OCI-LY7 (cell line): ENCODE results near the gene SLC25A1. TPM values are rescaled to one million over a fixed set of nuclear protein-coding genes. Genes with fewer than 3 reads are reported as not detected.
"Not testable (repeated sequence)": the region's sequence is repeated elsewhere in the genome, so short reads cannot be mapped to it uniquely, and the experiment has no call there.

Experiments used
- BruUV-seq: library from RNA; stranded (reverse); fragments of 400-500 nt; replicated peaks from 2 replicates; lab custom pipeline; 2021; lab: Mats Ljungman, UMichigan
- CTCF ChIA-PET: fragments of 300-600 bp; sonication (Branson Sonifier 250); formaldehyde crosslinking; loops from one replicate; lab custom pipeline; 2022; ENCODE audit warnings: antibody characterized with exemption; ENCODE audit not compliant: unreplicated experiment; lab: Charles Lee
- POLR2A ChIA-PET: fragments of 300-600 bp; sonication (Branson Sonifier 250); formaldehyde crosslinking; loops from one replicate; lab custom pipeline; 2022; ENCODE audit warnings: antibody characterized with exemption; lab: Charles Lee
- DNase-seq: peaks from one replicate; pipeline ENCODE4 v3.0.0-alpha.2; 2015; ENCODE audit warnings: low spot score
- H2AFZ ChIP-seq: fragments of 200-600 bp; sonication (generic), shearing (Covaris generic); 2 replicates; pipeline ENCODE4 v1.6.1; 2014; ENCODE audit warnings: mild to moderate bottlenecking, antibody characterized with exemption, low read length, moderate library complexity
- H3K27ac ChIP-seq: fragments of 200-600 bp; sonication (generic); 2 replicates; pipeline ENCODE4 v1.5.1; 2014; ENCODE audit warnings: mixed run types, low read depth, mild to moderate bottlenecking, moderate library complexity, low read length, inconsistent platforms; ENCODE audit not compliant: poor library complexity, severe bottlenecking
- H3K36me3 ChIP-seq: fragments of 200-600 bp; sonication (generic); 2 replicates; pipeline ENCODE4 v1.6.1; 2014; ENCODE audit warnings: mild to moderate bottlenecking, antibody characterized with exemption, low read length, moderate library complexity, mixed read lengths; ENCODE audit not compliant: insufficient read depth
- H3K4me1 ChIP-seq: fragments of 200-600 bp; sonication (generic); 2 replicates; pipeline ENCODE4 v1.5.1; 2014; ENCODE audit warnings: mild to moderate bottlenecking, low read length; ENCODE audit not compliant: insufficient read depth, poor library complexity, severe bottlenecking
- H3K4me2 ChIP-seq: fragments of 200-600 bp; sonication (generic); 2 replicates; pipeline ENCODE4 v1.6.1; 2014; ENCODE audit warnings: mild to moderate bottlenecking, low read length
- H3K4me3 ChIP-seq: fragments of 200-600 bp; sonication (generic); 2 replicates; pipeline ENCODE4 v1.5.1; 2014; ENCODE audit warnings: mild to moderate bottlenecking, low read depth, low read length; ENCODE audit not compliant: poor library complexity, severe bottlenecking
- H3K79me2 ChIP-seq: fragments of 200-600 bp; sonication (generic); 2 replicates; pipeline ENCODE4 v1.6.1; 2016; ENCODE audit warnings: low read depth, mild to moderate bottlenecking, low read length, moderate library complexity, mixed read lengths; ENCODE audit not compliant: insufficient read depth
- H3K9me2 ChIP-seq: fragments of 200-600 bp; sonication (generic); 2 replicates; pipeline ENCODE4 v1.6.1; 2016; ENCODE audit warnings: mild to moderate bottlenecking, low read length, mixed read lengths; ENCODE audit not compliant: insufficient read depth
- H3K9me3 ChIP-seq: fragments of 200-600 bp; sonication (generic); 2 replicates; pipeline ENCODE4 v1.6.1; 2014; ENCODE audit warnings: mild to moderate bottlenecking, mixed run types, low read length, mixed read lengths
- H4K20me1 ChIP-seq: fragments of 200-600 bp; sonication (generic); 2 replicates; pipeline ENCODE4 v1.6.1; 2014; ENCODE audit warnings: mild to moderate bottlenecking, antibody characterized with exemption, low read length, moderate library complexity, mixed read lengths; ENCODE audit not compliant: insufficient read depth
- EZH2phosphoT487 ChIP-seq: fragments of 200-600 bp; sonication (generic); IDR thresholded peaks from 2 replicates; pipeline ENCODE4 v1.6.1; 2018; ENCODE audit warnings: low read depth, borderline replicate concordance, mild to moderate bottlenecking, mixed run types, antibody characterized with exemption, low read length, moderate library complexity, mixed read lengths
- intact Hi-C: fragments of 100-400 bp; cut with micrococcal nuclease; formaldehyde crosslinking; loops from one replicate; pipeline ENCODE4 v1.10.0; 2022; ENCODE audit not compliant: unreplicated experiment
- total RNA-seq, 2 experiments: library from RNA; depleted of rRNA in 1 of 2; stranded (reverse); fragments of >200 nt in 1 of 2; shearing (Covaris generic) in 1 of 2; gene quantifications; 2 replicates each; pipeline ENCODE4 v1.2.3, GENCODE V29; 2014 to 2022
- TF ChIP-seq, protein P1 (sequence below): fragments of 200-600 bp; sonication (generic); conservative IDR thresholded peaks from 2 replicates; pipeline ENCODE4 v1.5.1; 2014; ENCODE audit warnings: mild to moderate bottlenecking, antibody characterized with exemption, low read length, moderate library complexity, mixed read lengths

SLC25A1 gene
- total RNA-seq, 2 experiments from 2014 or later, result 59.5 to 117 TPM

DNA sequence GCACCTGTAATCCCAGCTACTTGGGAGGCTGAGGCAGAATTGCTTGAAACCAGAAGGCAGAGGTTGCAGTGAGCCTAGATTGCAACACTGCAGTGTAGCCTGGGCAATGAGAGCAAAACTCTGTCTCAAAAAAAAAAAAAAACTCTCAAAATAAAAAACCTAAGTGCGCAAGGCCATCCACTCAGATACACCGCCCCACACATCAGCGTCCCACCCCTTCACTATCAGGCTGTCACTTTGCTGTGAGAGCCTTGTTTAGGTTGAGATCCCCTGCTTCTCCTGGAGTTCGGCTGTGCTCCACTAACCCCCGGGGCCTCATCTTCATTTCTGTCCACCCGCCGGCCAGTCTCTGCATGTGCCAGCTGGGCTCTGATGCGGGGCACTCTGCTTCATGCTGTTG, 12.1 kb downstream of the SLC25A1 start:
- H3K4me3 ChIP-seq, result no peak overlapping the region
- TF ChIP-seq, protein P1, sequence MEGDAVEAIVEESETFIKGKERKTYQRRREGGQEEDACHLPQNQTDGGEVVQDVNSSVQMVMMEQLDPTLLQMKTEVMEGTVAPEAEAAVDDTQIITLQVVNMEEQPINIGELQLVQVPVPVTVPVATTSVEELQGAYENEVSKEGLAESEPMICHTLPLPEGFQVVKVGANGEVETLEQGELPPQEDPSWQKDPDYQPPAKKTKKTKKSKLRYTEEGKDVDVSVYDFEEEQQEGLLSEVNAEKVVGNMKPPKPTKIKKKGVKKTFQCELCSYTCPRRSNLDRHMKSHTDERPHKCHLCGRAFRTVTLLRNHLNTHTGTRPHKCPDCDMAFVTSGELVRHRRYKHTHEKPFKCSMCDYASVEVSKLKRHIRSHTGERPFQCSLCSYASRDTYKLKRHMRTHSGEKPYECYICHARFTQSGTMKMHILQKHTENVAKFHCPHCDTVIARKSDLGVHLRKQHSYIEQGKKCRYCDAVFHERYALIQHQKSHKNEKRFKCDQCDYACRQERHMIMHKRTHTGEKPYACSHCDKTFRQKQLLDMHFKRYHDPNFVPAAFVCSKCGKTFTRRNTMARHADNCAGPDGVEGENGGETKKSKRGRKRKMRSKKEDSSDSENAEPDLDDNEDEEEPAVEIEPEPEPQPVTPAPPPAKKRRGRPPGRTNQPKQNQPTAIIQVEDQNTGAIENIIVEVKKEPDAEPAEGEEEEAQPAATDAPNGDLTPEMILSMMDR, result no peak
- TF ChIP-seq EZH2phosphoT487, result no peak
- peaks cover 6% of the 10 kb centered on the region for H3K4me1 ChIP-seq
- no peaks in the 10 kb centered on the region for H3K9me3 ChIP-seq
- CTCF ChIA-PET, result no interaction called here
- no peaks in the 10 kb centered on the region for H4K20me1 ChIP-seq
- intact Hi-C loops, result no loop called here
- no peaks in the 10 kb centered on the region for H3K9me2 ChIP-seq
- POLR2A ChIA-PET, result interaction anchor here (0.8 kb wide), 1 partner anchor 19 kb away, joined by 3 read pairs; no protein-coding TSS in a partner anchor
- no peaks in the 10 kb centered on the region for H3K36me3 ChIP-seq
- DNase-seq, result no peak
- no peaks in the 10 kb centered on the region for H3K79me2 ChIP-seq
- BruUV-seq, result no TSS peak
- no peak overlapping the region for H2AFZ ChIP-seq
- H3K4me2 ChIP-seq, result no peak overlapping the region
- no peak overlapping the region for H3K27ac ChIP-seq

DNA sequence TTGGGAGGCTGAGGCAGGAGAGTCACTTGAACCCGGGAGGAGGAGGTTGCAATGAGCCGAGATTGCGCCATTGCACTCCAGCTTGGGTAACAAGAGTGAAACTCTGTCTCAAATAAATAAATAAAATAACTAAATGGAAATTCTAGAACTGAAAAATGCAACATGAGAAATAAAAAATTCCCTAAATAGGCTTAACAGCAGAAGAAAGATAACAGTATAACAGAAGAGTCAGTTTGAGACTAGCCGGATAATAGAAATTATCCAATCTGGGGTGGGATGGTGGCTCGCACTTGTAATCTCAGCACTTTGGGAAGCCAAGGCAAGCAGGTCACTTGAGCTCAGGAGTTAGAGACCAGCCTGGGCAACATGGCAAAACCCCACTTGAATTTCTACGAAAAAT, 14.1 kb downstream of the SLC25A1 start:
- no peak for TF ChIP-seq EZH2phosphoT487
- TF ChIP-seq, protein P1, result no peak
- Histone ChIP-seq H3K9me3 (no peaks in the 10 kb centered on the region), H3K27ac (no peak overlapping the region), H3K4me2 (no peak overlapping the region), H3K79me2 (no peaks in the 10 kb centered on the region), H3K4me3 (no peak overlapping the region), H3K36me3 (no peaks in the 10 kb centered on the region), H3K4me1 (no peaks in the 10 kb centered on the region), H4K20me1 (no peaks in the 10 kb centered on the region), H3K9me2 (no peaks in the 10 kb centered on the region), H2AFZ (no peak overlapping the region)
- CTCF ChIA-PET, result no interaction called here
- DNase-seq, result no peak
- no TSS peak for BruUV-seq
- POLR2A ChIA-PET, result no interaction called here
- intact Hi-C loops, result no loop called here

DNA sequence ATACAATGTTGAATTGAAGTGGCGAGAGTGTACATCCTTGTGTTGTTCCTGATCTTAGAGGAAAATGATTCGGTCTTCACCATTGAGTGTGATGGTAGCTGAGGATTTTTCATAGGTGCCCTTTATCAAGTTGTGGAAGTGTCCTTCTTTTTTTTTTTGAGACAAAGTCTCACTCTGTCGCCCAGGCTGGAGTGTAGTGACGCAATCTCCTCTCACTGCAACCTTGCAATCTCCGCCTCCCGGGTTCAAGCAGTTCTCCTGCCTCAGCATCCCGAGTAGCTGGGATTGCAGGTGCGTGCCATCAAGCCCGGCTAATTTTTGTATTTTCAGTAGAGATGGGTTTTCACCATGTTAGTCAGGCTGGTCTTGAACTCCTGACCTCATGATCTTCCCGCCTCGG, 19.9 kb downstream of the SLC25A1 start:
- DNase-seq, CTCF ChIA-PET, H3K9me3 ChIP-seq, H3K27ac ChIP-seq, H3K4me2 ChIP-seq, H3K9me2 ChIP-seq, H3K79me2 ChIP-seq, POLR2A ChIA-PET, H3K36me3 ChIP-seq, H4K20me1 ChIP-seq, BruUV-seq, H3K4me3 ChIP-seq, H3K4me1 ChIP-seq, H2AFZ ChIP-seq, intact Hi-C loops: not testable (repeated sequence)

DNA sequence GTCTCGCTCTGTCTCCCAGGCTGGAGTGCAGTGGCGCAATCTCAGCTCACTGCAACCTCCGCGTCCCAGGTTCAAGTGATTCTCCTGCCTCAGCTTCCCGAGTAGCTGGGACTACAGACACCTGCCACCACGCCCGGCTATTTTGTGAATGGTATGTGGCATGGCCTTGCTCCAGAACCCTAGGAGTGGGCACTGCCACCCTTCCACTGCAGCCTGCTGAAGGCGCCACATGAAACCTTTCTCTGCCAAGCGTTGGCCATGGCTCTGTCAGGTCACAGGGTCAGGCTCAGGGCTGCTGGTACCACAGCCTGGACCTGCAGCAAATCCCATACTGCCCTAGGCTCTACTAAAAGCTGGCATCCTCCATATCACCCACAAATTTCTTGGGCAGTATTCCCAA, 22.4 kb downstream of the SLC25A1 start:
- H3K4me1 ChIP-seq, H4K20me1 ChIP-seq, intact Hi-C loops, H3K4me3 ChIP-seq, H3K4me2 ChIP-seq, H3K27ac ChIP-seq, BruUV-seq, H3K36me3 ChIP-seq, H2AFZ ChIP-seq, H3K9me3 ChIP-seq, POLR2A ChIA-PET, H3K79me2 ChIP-seq, H3K9me2 ChIP-seq, DNase-seq: not testable (repeated sequence)
- CTCF ChIA-PET, result interaction anchor here (0.6 kb wide), 1 partner anchor 359 kb away, joined by 4 read pairs; no protein-coding TSS in a partner anchor
